Measurements from ENCODE around the gene TMED9. TPM values are rescaled to one million over a fixed set of nuclear protein-coding genes. Genes with fewer than 3 reads are reported as not detected.
A peak's percentile ranks its signal among the peaks of the same experiment; 100 is the strongest.

Gene TMED9
- total and polyA plus RNA-seq, 9 of the 15 experiments (the other 6 are each of a cell fraction or from before 2014, with no cell fraction given): 43.7 to 301 (median 90.0) TPM

DNA sequence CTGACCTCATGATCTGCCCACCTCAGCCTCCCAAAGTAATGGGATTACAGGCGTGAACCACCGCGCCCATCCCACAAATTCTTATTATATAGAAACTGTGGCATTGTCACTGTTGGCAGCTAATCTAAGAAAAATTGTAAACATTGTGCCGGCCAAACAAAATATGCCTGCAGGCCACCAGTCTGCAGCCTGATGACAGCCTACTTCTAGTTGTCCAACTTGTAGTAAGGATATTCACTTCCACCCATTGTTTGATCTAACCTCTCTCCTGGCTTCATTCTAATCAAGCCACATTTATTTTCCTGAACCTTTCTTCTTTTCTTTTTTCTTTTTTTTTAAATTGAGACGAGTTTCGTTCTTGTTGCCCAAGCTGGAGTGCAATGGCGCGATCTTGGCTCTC, 13.7 kb upstream of the TMED9 start (continued):
- no peak for TF ChIP-seq RFX7 (CRISPR knock-in tag; IDR thresholded peaks at IDR 0.05)

DNA sequence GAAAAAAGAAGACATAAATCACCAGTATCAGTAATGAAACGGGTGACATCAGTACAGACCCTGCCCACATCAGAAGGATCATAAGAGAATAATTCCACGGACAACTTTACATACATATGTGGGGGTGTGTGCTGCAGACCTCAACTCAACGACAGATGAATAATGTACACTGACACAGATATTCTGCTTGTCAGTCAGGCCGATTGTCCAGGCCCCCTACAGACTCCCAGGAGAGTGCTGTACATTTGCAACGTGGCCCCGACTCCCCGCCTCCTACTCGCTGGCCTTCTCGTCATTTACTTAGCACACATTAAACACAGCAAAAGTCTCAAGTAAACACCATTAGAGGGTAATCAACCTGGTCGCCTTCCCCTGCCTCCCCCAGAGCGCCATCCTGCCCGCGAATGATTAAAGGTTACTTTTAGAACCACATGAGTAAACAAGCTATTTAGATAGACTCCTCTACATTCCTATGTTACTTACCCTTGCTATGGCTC, 3.5 kb upstream of the TMED9 start:
- DNase-seq (ENCODE audit: extremely low read depth in 1 of 4, low spot score in 3 of 4) (peak in 3 of 4 experiments; percentile 18 to 60 (median 46)), ATAC-seq (peak; percentile 62)
- CTCF ChIA-PET (ENCODE audit: low intra/inter-chr PET ratio): no interaction called here
- TF ChIP-seq, protein P1, sequence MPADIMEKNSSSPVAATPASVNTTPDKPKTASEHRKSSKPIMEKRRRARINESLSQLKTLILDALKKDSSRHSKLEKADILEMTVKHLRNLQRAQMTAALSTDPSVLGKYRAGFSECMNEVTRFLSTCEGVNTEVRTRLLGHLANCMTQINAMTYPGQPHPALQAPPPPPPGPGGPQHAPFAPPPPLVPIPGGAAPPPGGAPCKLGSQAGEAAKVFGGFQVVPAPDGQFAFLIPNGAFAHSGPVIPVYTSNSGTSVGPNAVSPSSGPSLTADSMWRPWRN (IDR thresholded peaks at IDR 0.05; ENCODE audit: low read depth): peak; percentile 60; the same call in 1 of the 2 replicates
- TF ChIP-seq FOXA3 (CRISPR knock-in tag; conservative IDR thresholded peaks at IDR 0.05 in 1 of 2, IDR thresholded peaks at IDR 0.05 in 1 of 2) (peak; percentile 71 to 90), SP2 (IDR thresholded peaks at IDR 0.05; ENCODE audit: extremely low read depth, low read depth, low read length, poor library complexity, severe bottlenecking) (no peak), ZKSCAN8 (CRISPR knock-in tag; IDR thresholded peaks at IDR 0.05) (no peak), SMARCE1 (IDR thresholded peaks at IDR 0.05) (no peak), TAL1 (IDR thresholded peaks at IDR 0.05) (0 out of 2 replicates have a peak, but pooled peaks have one; percentile 26), RHOXF2B (CRISPR knock-in tag; conservative IDR thresholded peaks at IDR 0.05) (no peak)
- TF ChIP-seq, protein P2, sequence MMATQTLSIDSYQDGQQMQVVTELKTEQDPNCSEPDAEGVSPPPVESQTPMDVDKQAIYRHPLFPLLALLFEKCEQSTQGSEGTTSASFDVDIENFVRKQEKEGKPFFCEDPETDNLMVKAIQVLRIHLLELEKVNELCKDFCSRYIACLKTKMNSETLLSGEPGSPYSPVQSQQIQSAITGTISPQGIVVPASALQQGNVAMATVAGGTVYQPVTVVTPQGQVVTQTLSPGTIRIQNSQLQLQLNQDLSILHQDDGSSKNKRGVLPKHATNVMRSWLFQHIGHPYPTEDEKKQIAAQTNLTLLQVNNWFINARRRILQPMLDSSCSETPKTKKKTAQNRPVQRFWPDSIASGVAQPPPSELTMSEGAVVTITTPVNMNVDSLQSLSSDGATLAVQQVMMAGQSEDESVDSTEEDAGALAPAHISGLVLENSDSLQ (IDR thresholded peaks at IDR 0.05): peak; percentile 90
- TF ChIP-seq, protein P3, sequence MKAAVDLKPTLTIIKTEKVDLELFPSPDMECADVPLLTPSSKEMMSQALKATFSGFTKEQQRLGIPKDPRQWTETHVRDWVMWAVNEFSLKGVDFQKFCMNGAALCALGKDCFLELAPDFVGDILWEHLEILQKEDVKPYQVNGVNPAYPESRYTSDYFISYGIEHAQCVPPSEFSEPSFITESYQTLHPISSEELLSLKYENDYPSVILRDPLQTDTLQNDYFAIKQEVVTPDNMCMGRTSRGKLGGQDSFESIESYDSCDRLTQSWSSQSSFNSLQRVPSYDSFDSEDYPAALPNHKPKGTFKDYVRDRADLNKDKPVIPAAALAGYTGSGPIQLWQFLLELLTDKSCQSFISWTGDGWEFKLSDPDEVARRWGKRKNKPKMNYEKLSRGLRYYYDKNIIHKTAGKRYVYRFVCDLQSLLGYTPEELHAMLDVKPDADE (conservative IDR thresholded peaks at IDR 0.05; ENCODE audit: control insufficient read depth, low read depth, low read length): no peak

More for the DNA sequence above, 3.5 kb upstream of the TMED9 start:
- H4K20me1 ChIP-seq (replicated peaks; ENCODE audit: control insufficient read depth, insufficient read depth, low read length): peaks cover 3% of the 10 kb centered on the region
- peak overlapping the region; percentile 61 for H2AFZ ChIP-seq (ENCODE audit: low read depth, low read length)
- H3K36me3 ChIP-seq (ENCODE audit: control insufficient read depth, insufficient read depth, low read length): peaks cover 5% of the 10 kb centered on the region
- no peak overlapping the region; the same call in 2 of the 3 replicates for H3K27ac ChIP-seq (ENCODE audit: extremely low read depth, low read depth, low read length)
- POLR2A ChIA-PET: interaction anchor here (0.7 to 1.9 kb wide), 4 partner anchors 10 to 516 kb away, joined by 3 to 5 read pairs (median 3); partner anchors contain the start of gene DOK3
- FAIRE-seq: peak; percentile 59
- H3K4me3 ChIP-seq: no peak overlapping the region
- H3K27me3 ChIP-seq (ENCODE audit: control insufficient read depth in 2 of 2, insufficient read depth in 2 of 2, low read length in 2 of 2): peaks cover 0 to 4% of the 10 kb centered on the region in 2 experiments; a peak in 2 of 5 replicates
- no TSS peak for BruUV-seq (replicated peaks)
- peak overlapping the region; percentile 42 to 53; a peak in 3 of 4 replicates for H3K9ac ChIP-seq (ENCODE audit: insufficient read depth in 1 of 2, low read depth in 2 of 2, low read length in 2 of 2)
- H3K9me3 ChIP-seq (replicated peaks; ENCODE audit: control insufficient read depth, insufficient read depth, low read depth, low read length): no peaks in the 10 kb centered on the region
- H3K4me1 ChIP-seq (replicated peaks in 1 of 2; ENCODE audit: control insufficient read depth in 2 of 2, insufficient read depth in 2 of 2, low read length in 2 of 2): peaks cover 4 to 7% of the 10 kb centered on the region in 2 experiments; a peak in 4 of 5 replicates
- peaks cover 18% of the 10 kb centered on the region for H3K79me2 ChIP-seq (ENCODE audit: control insufficient read depth, insufficient read depth, low read length)
- in situ Hi-C loops (cut with MboI): no loop called here
- no peaks in the 10 kb centered on the region for H3K9me1 ChIP-seq (ENCODE audit: control insufficient read depth, insufficient read depth, low read length)
- WGBS (ENCODE audit: insufficient coverage, low coverage, missing lambda C conversion rate): 5% methylated on average over 13 of the region's 13 CpGs
- intact Hi-C loops (cut with micrococcal nuclease): no loop called here
- peak overlapping the region; percentile 53; the same call in 1 of the 2 replicates for H3K4me2 ChIP-seq (ENCODE audit: insufficient read depth, low read length)

Data from K562 (cell line).